AG09309 (cell line): ENCODE results near the gene RPL36.
"Not testable (repeated sequence)": the region's sequence is repeated elsewhere in the genome, so short reads cannot be mapped to it uniquely, and the experiment has no call there.

ENCODE experiments used
- DNase-seq: peaks from one replicate; pipeline ENCODE4 v3.0.0-alpha.2; 2010; ENCODE audit warnings: low read depth
- H3K4me3 ChIP-seq: 2 replicates; pipeline ENCODE4 v1.5.1; 2011; ENCODE audit warnings: mild to moderate bottlenecking, low read depth, low read length, moderate library complexity; ENCODE audit not compliant: control insufficient read depth
- TF ChIP-seq, protein P1 (sequence below): IDR thresholded peaks from 2 replicates; pipeline ENCODE4 v1.5.1; 2011; ENCODE audit warnings: mild to moderate bottlenecking, low read depth, low read length, inconsistent platforms; ENCODE audit not compliant: insufficient read depth, control insufficient read depth; ENCODE audit errors: missing control alignments

Gene RPL36

GRCh38 chr19:5687360-5688198 is 2.5 kb upstream of the RPL36 start:
- peak overlapping the region; percentile 39 for H3K4me3 ChIP-seq
- TF ChIP-seq, protein P1, sequence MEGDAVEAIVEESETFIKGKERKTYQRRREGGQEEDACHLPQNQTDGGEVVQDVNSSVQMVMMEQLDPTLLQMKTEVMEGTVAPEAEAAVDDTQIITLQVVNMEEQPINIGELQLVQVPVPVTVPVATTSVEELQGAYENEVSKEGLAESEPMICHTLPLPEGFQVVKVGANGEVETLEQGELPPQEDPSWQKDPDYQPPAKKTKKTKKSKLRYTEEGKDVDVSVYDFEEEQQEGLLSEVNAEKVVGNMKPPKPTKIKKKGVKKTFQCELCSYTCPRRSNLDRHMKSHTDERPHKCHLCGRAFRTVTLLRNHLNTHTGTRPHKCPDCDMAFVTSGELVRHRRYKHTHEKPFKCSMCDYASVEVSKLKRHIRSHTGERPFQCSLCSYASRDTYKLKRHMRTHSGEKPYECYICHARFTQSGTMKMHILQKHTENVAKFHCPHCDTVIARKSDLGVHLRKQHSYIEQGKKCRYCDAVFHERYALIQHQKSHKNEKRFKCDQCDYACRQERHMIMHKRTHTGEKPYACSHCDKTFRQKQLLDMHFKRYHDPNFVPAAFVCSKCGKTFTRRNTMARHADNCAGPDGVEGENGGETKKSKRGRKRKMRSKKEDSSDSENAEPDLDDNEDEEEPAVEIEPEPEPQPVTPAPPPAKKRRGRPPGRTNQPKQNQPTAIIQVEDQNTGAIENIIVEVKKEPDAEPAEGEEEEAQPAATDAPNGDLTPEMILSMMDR: no peak
- no peak for DNase-seq

DNA sequence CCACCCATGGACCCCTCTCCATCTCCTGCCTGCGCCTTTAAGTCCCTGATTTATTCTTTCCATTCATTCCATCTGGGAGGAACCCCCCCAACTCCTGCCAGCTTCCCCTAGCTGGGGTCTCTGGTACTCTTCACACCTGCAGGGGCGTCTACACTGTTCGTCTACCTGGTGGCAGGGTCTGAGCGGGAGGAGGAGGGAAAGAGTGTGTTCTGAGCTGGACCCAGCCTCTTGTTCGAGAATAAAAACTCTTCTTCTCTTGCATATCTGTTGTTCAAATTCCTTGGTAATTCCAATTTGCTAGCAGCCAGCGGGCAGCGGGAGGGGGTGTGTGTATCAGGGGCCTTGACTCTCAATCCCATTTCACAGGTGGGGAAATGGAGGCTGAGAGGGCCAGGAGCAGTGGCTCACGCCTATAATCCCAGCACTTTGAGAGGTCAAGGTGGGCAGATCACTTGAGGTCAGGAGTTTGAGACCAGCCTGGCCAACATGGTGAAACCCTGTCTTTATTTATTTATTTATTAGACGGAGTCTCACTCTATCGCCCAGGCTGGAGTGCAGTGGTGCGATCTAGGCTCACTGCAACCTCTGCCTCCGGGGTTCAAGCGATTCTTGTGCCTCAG is 1.7 kb upstream of the RPL36 start:
- not testable (repeated sequence) for DNase-seq, H3K4me3 ChIP-seq

DNA sequence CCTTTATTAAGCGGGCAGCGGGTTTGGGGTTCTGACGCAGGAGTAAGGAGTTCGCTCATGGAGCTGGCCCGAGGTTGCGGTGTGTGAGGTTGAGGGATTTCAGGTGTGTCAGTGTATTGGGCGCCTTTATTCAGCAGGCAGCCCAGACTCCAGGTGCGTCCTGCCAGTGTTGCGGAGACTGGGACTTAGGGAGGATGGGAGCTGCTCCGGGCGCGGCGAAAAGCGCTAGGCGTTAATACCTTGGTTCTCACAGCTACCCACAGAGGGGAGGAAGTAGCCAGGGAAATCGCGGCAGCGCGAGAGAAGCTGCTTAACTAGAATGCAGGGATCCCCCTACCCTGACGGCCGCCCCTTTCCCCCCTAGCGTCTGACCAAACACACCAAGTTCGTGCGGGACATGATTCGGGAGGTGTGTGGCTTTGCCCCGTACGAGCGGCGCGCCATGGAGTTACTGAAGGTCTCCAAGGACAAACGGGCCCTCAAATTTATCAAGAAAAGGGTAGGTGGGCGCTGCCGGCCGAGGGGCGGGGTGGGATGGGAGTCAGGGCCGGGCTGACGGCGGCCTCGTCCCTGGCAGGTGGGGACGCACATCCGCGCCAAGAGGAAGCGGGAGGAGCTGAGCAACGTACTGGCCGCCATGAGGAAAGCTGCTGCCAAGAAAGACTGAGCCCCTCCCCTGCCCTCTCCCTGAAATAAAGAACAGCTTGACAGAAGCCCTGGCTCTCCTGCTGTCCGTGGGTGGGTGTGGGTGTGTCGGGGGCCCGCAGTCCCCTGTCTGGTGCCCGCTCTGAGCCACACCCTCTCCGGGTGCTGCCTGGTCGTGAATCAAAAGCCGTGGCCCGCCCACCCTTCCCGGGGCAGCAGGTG is 1.1 kb downstream of the RPL36 start:
- peak overlapping the region; percentile 92 for H3K4me3 ChIP-seq
- TF ChIP-seq, protein P1: no peak
- DNase-seq: no peak

GRCh38 chr19:5691822-5692722 is 2.0 kb downstream of the RPL36 start:
- peak overlapping the region; percentile 92 for H3K4me3 ChIP-seq
- TF ChIP-seq, protein P1: no peak
- no peak for DNase-seq

- DNase-seq: no peak
- no peak overlapping the region for H3K4me3 ChIP-seq
- TF ChIP-seq, protein P1: no peak
Observed at GRCh38 chr19:5692723-5693194, 2.7 kb downstream of the RPL36 start.

GRCh38 chr19:5693195-5694166 is 3.4 kb downstream of the RPL36 start:
- H3K4me3 ChIP-seq: no peak overlapping the region
- DNase-seq: no peak
- TF ChIP-seq, protein P1: no peak
